B cell (primary cell): ENCODE results near the gene TBX3.

Source experiments
- EZH2 ChIP-seq: IDR thresholded peaks from 2 replicates; pipeline ENCODE4 v1.6.1; 2012; ENCODE audit warnings: borderline replicate concordance, low read depth, mild to moderate bottlenecking, moderate library complexity, low read length; ENCODE audit not compliant: insufficient read depth, poor library complexity, severe bottlenecking
- TF ChIP-seq, protein P1 (sequence below): fragments of 200-600 bp; IDR thresholded peaks from one replicate; pipeline ENCODE4 v1.8.0; 2022; ENCODE audit warnings: antibody characterized with exemption, mild to moderate bottlenecking

DNA sequence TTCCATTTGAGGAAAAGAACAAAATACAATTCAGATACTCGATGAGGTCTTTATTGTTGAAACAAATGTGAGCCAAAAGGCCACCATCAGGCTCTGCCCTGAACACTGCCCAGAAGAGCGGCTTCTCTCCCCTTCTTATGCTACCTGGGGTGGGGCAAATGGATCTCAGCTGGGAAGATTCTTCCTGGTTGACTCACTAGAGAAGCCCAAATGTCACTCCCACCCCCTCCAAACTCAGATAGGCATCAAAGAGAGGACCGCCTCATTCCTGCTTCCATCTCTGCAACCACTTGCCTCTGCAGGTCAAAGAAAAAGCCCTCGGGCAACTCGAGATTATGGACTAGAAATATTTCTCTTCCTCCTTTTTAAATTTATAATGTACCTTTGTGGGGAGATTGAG, 55.8 kb downstream of the TBX3 start:
- TF ChIP-seq, protein P1, sequence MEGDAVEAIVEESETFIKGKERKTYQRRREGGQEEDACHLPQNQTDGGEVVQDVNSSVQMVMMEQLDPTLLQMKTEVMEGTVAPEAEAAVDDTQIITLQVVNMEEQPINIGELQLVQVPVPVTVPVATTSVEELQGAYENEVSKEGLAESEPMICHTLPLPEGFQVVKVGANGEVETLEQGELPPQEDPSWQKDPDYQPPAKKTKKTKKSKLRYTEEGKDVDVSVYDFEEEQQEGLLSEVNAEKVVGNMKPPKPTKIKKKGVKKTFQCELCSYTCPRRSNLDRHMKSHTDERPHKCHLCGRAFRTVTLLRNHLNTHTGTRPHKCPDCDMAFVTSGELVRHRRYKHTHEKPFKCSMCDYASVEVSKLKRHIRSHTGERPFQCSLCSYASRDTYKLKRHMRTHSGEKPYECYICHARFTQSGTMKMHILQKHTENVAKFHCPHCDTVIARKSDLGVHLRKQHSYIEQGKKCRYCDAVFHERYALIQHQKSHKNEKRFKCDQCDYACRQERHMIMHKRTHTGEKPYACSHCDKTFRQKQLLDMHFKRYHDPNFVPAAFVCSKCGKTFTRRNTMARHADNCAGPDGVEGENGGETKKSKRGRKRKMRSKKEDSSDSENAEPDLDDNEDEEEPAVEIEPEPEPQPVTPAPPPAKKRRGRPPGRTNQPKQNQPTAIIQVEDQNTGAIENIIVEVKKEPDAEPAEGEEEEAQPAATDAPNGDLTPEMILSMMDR, result no peak
- no peak for TF ChIP-seq EZH2
